ENCODE data around the gene BBC3. TPM values are rescaled to one million over a fixed set of nuclear protein-coding genes. Genes with fewer than 3 reads are reported as not detected.
"Not testable (repeated sequence)": the region's sequence is repeated elsewhere in the genome, so short reads cannot be mapped to it uniquely, and the experiment has no call there.

BBC3 gene
- total RNA-seq (1.3 TPM), polyA plus RNA-seq (6.7 TPM)

- DNase-seq (ENCODE audit: extremely low spot score), result no peak
- WGBS, result under 1% methylated on average over 43 of the region's 43 CpGs
- Histone ChIP-seq H3K27ac (ENCODE audit: low read depth) (peak within 1 kb of the TSS; percentile 86), H3K4me1 (ENCODE audit: insufficient read depth) (no peaks in the 10 kb centered on the region), H3K36me3 (ENCODE audit: insufficient read depth) (no peaks in the 10 kb centered on the region), H3K4me3 (ENCODE audit: low read depth, low read length) (peak within 1 kb of the TSS; percentile 83)
Measured at GRCh38 chr19:47230921-47231214, at the start of gene BBC3. Gene BBC3, minus strand, starts transcription at chr19:47231199. Its CDS starts 2,768 bp downstream, at chr19:47228431.

GRCh38 chr19:47280183-47280797 is 49.3 kb upstream of the BBC3 start:
- no peaks in the 10 kb centered on the region for H3K4me1 ChIP-seq (ENCODE audit: insufficient read depth)
- H3K36me3 ChIP-seq (ENCODE audit: insufficient read depth), result no peaks in the 10 kb centered on the region
- WGBS, result 87% methylated on average over 13 of the region's 13 CpGs
- no peak for DNase-seq (ENCODE audit: extremely low spot score)
- no peak overlapping the region for H3K4me3 ChIP-seq (ENCODE audit: low read depth, low read length)
- H3K27ac ChIP-seq (ENCODE audit: low read depth), result no peak overlapping the region

- not testable (repeated sequence) for H3K4me1 ChIP-seq (ENCODE audit: insufficient read depth); H3K27ac ChIP-seq (ENCODE audit: low read depth); H3K4me3 ChIP-seq (ENCODE audit: low read depth, low read length); DNase-seq (ENCODE audit: extremely low spot score); H3K36me3 ChIP-seq (ENCODE audit: insufficient read depth)
- WGBS, result 91% methylated on average over 3 of the region's 3 CpGs
Measured at GRCh38 chr19:47276513-47276912, 45.5 kb upstream of the BBC3 start.

GRCh38 chr19:47275791-47276461 is 44.9 kb upstream of the BBC3 start:
- Histone ChIP-seq H3K4me3 (ENCODE audit: low read depth, low read length) (no peak overlapping the region), H3K27ac (ENCODE audit: low read depth) (no peak overlapping the region), H3K4me1 (ENCODE audit: insufficient read depth) (peaks cover 2% of the 10 kb centered on the region), H3K36me3 (ENCODE audit: insufficient read depth) (no peaks in the 10 kb centered on the region)
- DNase-seq (ENCODE audit: extremely low spot score), result no peak
- WGBS, result 46% methylated on average over 13 of the region's 13 CpGs

- WGBS, result 4% methylated on average over 82 of the region's 82 CpGs
- H3K36me3 ChIP-seq (ENCODE audit: insufficient read depth), result no peaks in the 10 kb centered on the region
- H3K27ac ChIP-seq (ENCODE audit: low read depth), result no peak overlapping the region
- peak overlapping the region; percentile 44 for H3K4me3 ChIP-seq (ENCODE audit: low read depth, low read length)
- DNase-seq (ENCODE audit: extremely low spot score), result no peak
- peaks cover 2% of the 10 kb centered on the region for H3K4me1 ChIP-seq (ENCODE audit: insufficient read depth)
Measured at GRCh38 chr19:47274891-47275761, 44.1 kb upstream of the BBC3 start.

GRCh38 chr19:47274071-47274890 is 43.3 kb upstream of the BBC3 start, which contains the start of gene INAFM1:
Gene INAFM1, plus strand, starts transcription at chr19:47274885. Its CDS starts 35 bp downstream, at chr19:47274920.
- WGBS, result 2% methylated on average over 72 of the region's 72 CpGs
- Histone ChIP-seq H3K4me3 (ENCODE audit: low read depth, low read length) (peak within 1 kb of the TSS; percentile 68), H3K27ac (ENCODE audit: low read depth) (peak within 1 kb of the TSS; percentile 98), H3K4me1 (ENCODE audit: insufficient read depth) (peaks cover 2% of the 10 kb centered on the region), H3K36me3 (ENCODE audit: insufficient read depth) (no peaks in the 10 kb centered on the region)
- peak; percentile 88 for DNase-seq (ENCODE audit: extremely low spot score)

GRCh38 chr19:47273313-47274070 is 42.5 kb upstream of the BBC3 start:
- under 1% methylated on average over 54 of the region's 54 CpGs for WGBS
- peak; percentile 84 for DNase-seq (ENCODE audit: extremely low spot score)
- Histone ChIP-seq H3K27ac (ENCODE audit: low read depth) (peak overlapping the region; percentile 98), H3K4me3 (ENCODE audit: low read depth, low read length) (peak overlapping the region; percentile 68), H3K4me1 (ENCODE audit: insufficient read depth) (peaks cover 2% of the 10 kb centered on the region), H3K36me3 (ENCODE audit: insufficient read depth) (no peaks in the 10 kb centered on the region)

- no peaks in the 10 kb centered on the region for H3K36me3 ChIP-seq (ENCODE audit: insufficient read depth)
- H3K4me1 ChIP-seq (ENCODE audit: insufficient read depth), result peaks cover 2% of the 10 kb centered on the region
- peak overlapping the region; percentile 68 for H3K4me3 ChIP-seq (ENCODE audit: low read depth, low read length)
- 25% methylated on average over 42 of the region's 42 CpGs for WGBS
- no peak for DNase-seq (ENCODE audit: extremely low spot score)
- peak overlapping the region; percentile 98 for H3K27ac ChIP-seq (ENCODE audit: low read depth)
Measured at GRCh38 chr19:47272448-47273312, 41.7 kb upstream of the BBC3 start.

GRCh38 chr19:47271949-47272348 is 41.0 kb upstream of the BBC3 start:
- no peak overlapping the region for H3K4me3 ChIP-seq (ENCODE audit: low read depth, low read length)
- no peaks in the 10 kb centered on the region for H3K36me3 ChIP-seq (ENCODE audit: insufficient read depth)
- H3K27ac ChIP-seq (ENCODE audit: low read depth), result no peak overlapping the region
- WGBS, result 74% methylated on average over 6 of the region's 6 CpGs
- no peak for DNase-seq (ENCODE audit: extremely low spot score)
- peaks cover 2% of the 10 kb centered on the region for H3K4me1 ChIP-seq (ENCODE audit: insufficient read depth)

- DNase-seq (ENCODE audit: extremely low spot score), result no peak
- Histone ChIP-seq H3K27ac (ENCODE audit: low read depth) (no peak overlapping the region), H3K36me3 (ENCODE audit: insufficient read depth) (peaks cover under 1% of the 10 kb centered on the region), H3K4me1 (ENCODE audit: insufficient read depth) (peaks cover 2% of the 10 kb centered on the region), H3K4me3 (ENCODE audit: low read depth, low read length) (no peak overlapping the region)
- WGBS, result 92% methylated on average over 10 of the region's 10 CpGs
Measured at GRCh38 chr19:47270408-47270807, 39.4 kb upstream of the BBC3 start.

- 93% methylated on average over 7 of the region's 7 CpGs for WGBS
- Histone ChIP-seq H3K36me3 (ENCODE audit: insufficient read depth) (peaks cover 5% of the 10 kb centered on the region), H3K4me3 (ENCODE audit: low read depth, low read length) (no peak overlapping the region), H3K4me1 (ENCODE audit: insufficient read depth) (no peaks in the 10 kb centered on the region), H3K27ac (ENCODE audit: low read depth) (no peak overlapping the region)
- DNase-seq (ENCODE audit: extremely low spot score), result no peak
Measured at GRCh38 chr19:47269596-47269995, 38.6 kb upstream of the BBC3 start.

- H3K36me3 ChIP-seq (ENCODE audit: insufficient read depth), result peaks cover 6% of the 10 kb centered on the region
Measured at GRCh38 chr19:47268028-47268427, 37.0 kb upstream of the BBC3 start.

More at GRCh38 chr19:47268028-47268427, 37.0 kb upstream of the BBC3 start:
- no peaks in the 10 kb centered on the region for H3K4me1 ChIP-seq (ENCODE audit: insufficient read depth)
- 84% methylated on average over 6 of the region's 6 CpGs for WGBS
- H3K27ac ChIP-seq (ENCODE audit: low read depth), result no peak overlapping the region
- H3K4me3 ChIP-seq (ENCODE audit: low read depth, low read length), result no peak overlapping the region
- DNase-seq (ENCODE audit: extremely low spot score), result no peak

Data from urinary bladder (tissue), 4 donors.